ENCODE results near the gene RAB31.

DNA sequence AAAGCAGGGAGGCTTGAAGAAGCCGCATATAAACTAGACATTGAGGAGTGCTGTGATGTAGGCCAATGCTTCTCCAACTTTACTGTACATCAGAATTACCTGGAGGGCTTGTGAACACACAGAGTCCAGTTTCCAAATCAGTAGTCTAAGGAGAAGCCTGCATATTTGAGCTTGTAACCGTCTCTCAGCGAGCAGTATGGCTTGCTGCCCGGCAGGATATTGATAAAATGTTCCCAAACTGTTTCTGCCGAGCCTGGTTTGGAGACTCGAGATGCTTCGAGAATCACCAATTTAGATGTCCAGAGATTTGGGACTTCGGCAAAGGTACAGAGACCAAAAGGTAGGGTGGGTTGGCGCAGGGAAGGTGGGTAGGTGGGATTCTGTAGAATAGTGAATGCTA is 11.0 kb upstream of the RAB31 start:
- TF ChIP-seq CTCF (IDR thresholded peaks at IDR 0.05; ENCODE audit: poor library complexity) (no peak), EZH2phosphoT487 (IDR thresholded peaks at IDR 0.05; ENCODE audit: low read depth, severe bottlenecking, unreplicated experiment) (no peak)
